Esophagus muscularis mucosa (tissue), 4 donors: ENCODE results near the gene DCAF11. TPM values are rescaled to one million over a fixed set of nuclear protein-coding genes. Genes with fewer than 3 reads are reported as not detected.

Experiments used
- DNase-seq: peaks from one replicate; pipeline ENCODE4 v3.0.0-alpha.2; 2017; ENCODE audit errors: extremely low spot score
- H3K27ac ChIP-seq, 4 donors: fragments of 200-600 bp; sonication (generic); replicated peaks in 1 of 4; 1 replicate in 3 of 4; 2 replicates in 1 of 4; pipeline ENCODE4 v1.5.1; 2016 to 2019; ENCODE audit warnings: mild to moderate bottlenecking in 1 of 4
- H3K27me3 ChIP-seq, 4 donors: fragments of 200-600 bp; sonication (generic); one replicate each; pipeline versions ENCODE4 v1.5.1 to v1.6.0; 2016 to 2019
- H3K36me3 ChIP-seq, 4 donors: fragments of 200-600 bp; sonication (generic); one replicate each; pipeline ENCODE4 v1.5.1; 2016 to 2019
- H3K4me1 ChIP-seq, 4 donors: fragments of 200-600 bp; sonication (generic); one replicate each; pipeline ENCODE4 v1.5.1; 2016 to 2019
- H3K4me3 ChIP-seq, 4 donors: fragments of 200-600 bp; sonication (generic); 1 replicate in 2 of 4; 2 replicates in 2 of 4; pipeline ENCODE4 v1.5.1; 2016 to 2019; ENCODE audit warnings: mild to moderate bottlenecking in 4 of 4, moderate library complexity in 1 of 4
- H3K9me3 ChIP-seq, 4 donors: fragments of 200-600 bp; sonication (generic); 1 replicate in 3 of 4; 2 replicates in 1 of 4; pipeline ENCODE4 v1.5.1; 2016 to 2019
- CTCF ChIP-seq, 3 experiments: fragments of 200-600 bp in 2 of 3; fragments of 450-650 bp in 1 of 3; sonication (generic) in 2 of 3; IDR thresholded peaks; one replicate each; pipeline ENCODE4 v1.5.1; 2017 to 2019; ENCODE audit warnings: antibody characterized with exemption in 3 of 3, mild to moderate bottlenecking in 2 of 3, moderate library complexity in 1 of 3
- EP300 ChIP-seq: sonication (generic); formaldehyde crosslinking; IDR thresholded peaks from one replicate; pipeline ENCODE4 v1.6.1; 2017; ENCODE audit warnings: antibody characterized with exemption
- POLR2A ChIP-seq: fragments of 450-650 bp; IDR thresholded peaks from one replicate; pipeline ENCODE4 v1.6.1; 2017; ENCODE audit warnings: antibody characterized with exemption, moderate library complexity, mild to moderate bottlenecking, low read depth
- POLR2AphosphoS5 ChIP-seq, 2 donors: sonication (generic); formaldehyde crosslinking; IDR thresholded peaks; one replicate each; pipeline ENCODE4 v1.6.1; 2017; ENCODE audit warnings: antibody characterized with exemption in 2 of 2
- WGBS: methylation state at CpG from one replicate; pipeline ENCODE4 v1.1.5; 2018; 5-methylcytosine and 5-hydroxymethylcytosine counted together
- intact Hi-C: fragments of 100-400 bp; cut with DNase I; formaldehyde crosslinking; loops from one replicate; pipeline ENCODE4 v1.15.1; 2023
- total RNA-seq, 4 donors: library from RNA; depleted of rRNA; stranded (reverse); fragments of >200 nt; gene quantifications; one replicate each; pipeline versions ENCODE4 v1.1.0 to v1.2.1, GENCODE V29; 2016

DCAF11 gene
- total RNA-seq, 4 donors from 2014 or later = 56.0 to 74.9 (median 66.8) TPM

DNA sequence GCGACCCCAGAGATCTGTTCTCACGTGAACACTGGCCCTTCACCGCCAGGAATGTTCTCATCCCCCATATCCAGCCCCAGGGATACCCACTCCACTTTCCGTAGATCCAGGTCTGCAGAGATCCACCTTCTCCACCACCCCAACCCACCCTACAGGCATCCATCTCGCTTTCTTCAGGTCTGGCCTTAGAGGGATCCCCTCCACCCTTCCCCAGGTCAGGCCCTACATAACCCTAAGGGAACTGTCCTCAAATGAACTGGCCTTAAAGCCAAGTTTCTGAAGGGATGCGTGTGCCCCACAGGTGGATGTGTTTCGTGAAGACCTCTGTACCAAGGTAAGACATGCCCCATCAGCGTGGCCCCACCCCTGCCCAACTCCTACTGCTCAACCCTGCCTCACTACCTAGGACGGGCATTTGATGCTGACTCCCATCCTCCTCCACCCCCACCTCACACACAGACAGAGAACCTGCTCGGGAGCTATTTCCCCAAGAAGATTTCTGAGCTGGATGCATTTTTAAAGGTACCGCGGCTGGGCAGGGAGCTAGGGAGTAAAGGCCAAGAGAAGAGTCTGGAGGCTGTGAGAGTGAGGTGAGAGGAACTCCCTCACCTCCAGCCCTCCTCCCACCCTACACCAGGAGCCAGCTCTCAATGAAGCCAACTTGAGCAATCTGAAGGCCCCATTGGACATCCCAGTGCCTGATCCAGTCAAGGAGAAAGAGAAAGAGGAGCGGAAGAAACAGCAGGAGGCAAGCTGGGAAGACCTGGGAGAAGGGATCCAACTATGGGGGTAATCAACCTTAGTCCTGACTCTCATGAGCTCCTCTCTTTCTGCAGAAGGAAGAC is 22.3 kb downstream of the DCAF11 start:
- TF ChIP-seq CTCF (IDR thresholded peaks at IDR 0.05) (no peak), POLR2A (no peak), EP300 (no peak)
- WGBS = 50% methylated on average over 13 of the region's 13 CpGs
- Histone ChIP-seq H3K36me3 (peaks cover 10 to 25% (median 24%) of the 10 kb centered on the region in 4 donors), H3K27ac (peak overlapping the region; percentile 89 to 96 (median 92)), H3K4me3 (peak overlapping the region; percentile 75 to 99 (median 94)), H3K27me3 (no peaks in the 10 kb centered on the region), H3K4me1 (peaks cover 46 to 56% (median 55%) of the 10 kb centered on the region in 4 donors), H3K9me3 (no peaks in the 10 kb centered on the region)
- intact Hi-C loops = loop anchor here (1.0 kb wide), 1 partner anchor 23 kb away; the partner anchor contains the start of genes DCAF11 and NRL
- DNase-seq = no peak

DNA sequence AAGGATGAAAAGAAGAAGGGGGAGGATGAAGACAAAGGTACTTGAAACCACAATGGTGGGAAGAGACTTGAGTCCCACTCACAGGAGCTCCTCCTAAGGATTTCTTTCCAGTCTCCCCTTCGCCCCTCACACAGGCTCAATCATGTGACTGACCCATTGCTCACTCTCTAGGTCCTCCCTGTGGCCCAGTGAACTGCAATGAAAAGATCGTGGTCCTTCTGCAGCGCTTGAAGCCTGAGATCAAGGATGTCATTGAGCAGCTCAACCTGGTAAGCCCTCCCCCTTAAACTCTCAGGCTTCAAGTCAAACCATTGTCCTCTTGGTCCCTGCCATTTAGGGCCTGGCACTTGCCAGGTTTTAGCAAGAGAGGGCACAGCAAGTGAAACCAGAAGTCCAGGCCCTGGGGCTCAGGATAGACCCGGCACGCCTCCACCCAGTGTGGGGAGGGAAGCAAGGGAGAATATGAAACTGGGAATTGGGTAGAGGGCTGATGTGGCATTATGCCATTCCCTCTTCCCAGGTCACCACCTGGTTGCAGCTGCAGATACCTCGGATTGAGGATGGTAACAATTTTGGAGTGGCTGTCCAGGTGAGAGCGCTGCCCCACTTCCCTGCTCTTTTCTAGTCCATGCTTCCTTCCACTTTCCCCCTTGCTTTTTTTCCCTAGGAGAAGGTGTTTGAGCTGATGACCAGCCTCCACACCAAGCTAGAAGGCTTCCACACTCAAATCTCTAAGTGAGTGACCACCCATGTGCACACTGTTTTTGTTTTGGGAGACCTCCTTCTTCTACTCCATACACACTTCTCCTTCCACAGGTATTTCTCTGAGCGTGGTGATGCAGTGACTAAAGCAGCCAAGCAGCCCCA is 23.2 kb downstream of the DCAF11 start:
- WGBS = 86% methylated on average over 8 of the region's 8 CpGs
- TF ChIP-seq EP300 = no peak
- TF ChIP-seq CTCF (IDR thresholded peaks at IDR 0.05) = no peak
- no peak for TF ChIP-seq POLR2AphosphoS5 (IDR thresholded peaks at IDR 0.05)
- no peak for TF ChIP-seq POLR2A
- intact Hi-C loops = no loop called here
- H3K27ac ChIP-seq = peak overlapping the region; percentile 89 to 96 (median 92)
- peaks cover 45 to 64% (median 58%) of the 10 kb centered on the region in 4 donors for H3K4me1 ChIP-seq
- no peaks in the 10 kb centered on the region for H3K27me3 ChIP-seq
- no peak for DNase-seq
- H3K9me3 ChIP-seq = no peaks in the 10 kb centered on the region
- H3K36me3 ChIP-seq = peaks cover 10 to 25% (median 24%) of the 10 kb centered on the region in 4 donors
- no peak overlapping the region for H3K4me3 ChIP-seq

- Histone ChIP-seq H3K27me3 (no peaks in the 10 kb centered on the region), H3K9me3 (no peaks in the 10 kb centered on the region), H3K36me3 (peaks cover 10 to 29% (median 24%) of the 10 kb centered on the region in 4 donors), H3K27ac (peak overlapping the region in 3 of 4 donors; percentile 91 to 94 (median 92)), H3K4me1 (peaks cover 45 to 64% (median 58%) of the 10 kb centered on the region in 4 donors), H3K4me3 (no peak overlapping the region)
- no peak for DNase-seq
- intact Hi-C loops = no loop called here
- WGBS = 79% methylated on average over 13 of the region's 13 CpGs
- TF ChIP-seq POLR2AphosphoS5 (IDR thresholded peaks at IDR 0.05) (no peak), EP300 (no peak), CTCF (IDR thresholded peaks at IDR 0.05) (no peak), POLR2A (no peak)
Observed at GRCh38 chr14:24138396-24139271, 24.1 kb downstream of the DCAF11 start.

DNA sequence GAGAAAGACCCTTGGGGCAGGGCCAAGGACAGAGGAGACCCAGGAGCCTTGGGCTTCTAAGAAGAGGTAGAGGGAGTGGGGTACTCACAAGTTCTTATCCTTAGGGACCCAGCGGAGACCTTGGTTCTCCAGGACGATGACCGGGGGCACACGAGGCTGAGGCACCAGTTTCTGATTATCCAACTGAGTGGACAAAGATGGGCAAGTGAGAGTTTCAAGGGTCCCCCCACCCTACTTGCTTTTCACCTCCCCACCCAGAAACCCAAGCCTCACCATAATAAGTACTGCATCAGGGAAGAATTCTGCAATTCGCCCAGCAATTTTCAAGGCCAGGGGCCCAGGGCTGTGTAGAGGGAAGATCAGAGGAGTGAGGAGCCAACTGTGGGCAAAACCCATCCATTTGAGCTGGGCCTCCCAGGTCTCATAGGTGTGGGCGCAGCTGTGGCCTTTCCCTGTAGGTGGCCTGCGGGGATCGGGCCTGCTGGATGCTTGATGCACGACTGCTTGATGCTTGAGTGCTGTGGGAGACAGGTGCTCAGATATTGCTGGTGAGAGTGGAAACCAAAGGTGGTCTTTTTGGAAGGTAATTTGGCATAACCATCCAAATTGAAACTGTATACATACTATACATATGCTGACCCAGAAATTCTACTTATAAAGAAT is 24.8 kb downstream of the DCAF11 start:
- Histone ChIP-seq H3K27ac (peak overlapping the region; percentile 90 to 94 (median 92)), H3K4me3 (peak overlapping the region in 3 of 4 donors; percentile 70 to 81 (median 70)), H3K36me3 (peaks cover 10 to 35% (median 28%) of the 10 kb centered on the region in 4 donors), H3K4me1 (peaks cover 45 to 64% (median 58%) of the 10 kb centered on the region in 4 donors), H3K27me3 (no peaks in the 10 kb centered on the region), H3K9me3 (no peaks in the 10 kb centered on the region)
- 84% methylated on average over 9 of the region's 9 CpGs for WGBS
- no peak for TF ChIP-seq EP300
- TF ChIP-seq POLR2AphosphoS5 (IDR thresholded peaks at IDR 0.05) = no peak
- TF ChIP-seq POLR2A = no peak
- TF ChIP-seq CTCF (IDR thresholded peaks at IDR 0.05) = no peak
- intact Hi-C loops = no loop called here
- DNase-seq = no peak
